HCT116 (cell line): ENCODE measurements around the gene SUN5. TPM values are rescaled to one million over a fixed set of nuclear protein-coding genes. Genes with fewer than 3 reads are reported as not detected.

Experiments
- ATAC-seq: fragments of 200-7000 bp; cut with Tn5 transposase; 2 replicates; pipeline ENCODE4 v1.9.1; 2020; ENCODE audit warnings: mild to moderate bottlenecking, moderate library complexity
- BruUV-seq: library from RNA; stranded (reverse); fragments of 400-500 nt; replicated peaks from 2 replicates; lab custom pipeline; 2021; lab: Mats Ljungman, UMichigan
- CTCF ChIA-PET: fragments of 300-600 bp; sonication (Branson Sonifier 250); formaldehyde crosslinking; loops from one replicate; lab custom pipeline; 2021; ENCODE audit warnings: antibody characterized with exemption; lab: Charles Lee
- POLR2A ChIA-PET: fragments of 300-600, 350-600 bp; sonication (Branson Sonifier 250); formaldehyde crosslinking; loops from one replicate; lab custom pipeline; 2021; ENCODE audit warnings: antibody characterized with exemption; lab: Charles Lee
- RAD21 ChIA-PET, 2 experiments: fragments of 300-600 bp; sonication (Branson Sonifier 250); formaldehyde crosslinking; loops; one replicate each; lab custom pipeline; 2023; ENCODE audit warnings: low total read pairs in 2 of 2; ENCODE audit not compliant: uncharacterized antibody in 2 of 2, unreplicated experiment in 2 of 2, low non-redundant PET in 1 of 2; lab: Charles Lee
- DNase-seq: peaks from one replicate; pipeline ENCODE4 v3.0.0-alpha.2; 2010; ENCODE audit warnings: low read depth, low spot score
- H2AFZ ChIP-seq: fragments of 200-600 bp; shearing (Covaris generic), sonication (generic); 2 replicates; pipeline ENCODE4 v1.6.1; 2017; ENCODE audit warnings: low read depth, mixed run types, mixed read lengths, antibody characterized with exemption, low read length; ENCODE audit not compliant: poor library complexity, severe bottlenecking
- H3K27ac ChIP-seq: 2 replicates; pipeline ENCODE4 v1.5.1; 2012; ENCODE audit warnings: low read depth, low read length
- H3K27me3 ChIP-seq: fragments of 200-600 bp; sonication (generic); 2 replicates; pipeline ENCODE4 v1.6.1; 2016; ENCODE audit warnings: mixed run types, low read length, mixed read lengths; ENCODE audit not compliant: insufficient read depth
- H3K36me3 ChIP-seq, 2 experiments: fragments of 200-500 bp in 1 of 2; fragments of 200-600 bp in 1 of 2; sonication (Bioruptor generic) in 1 of 2; sonication (generic) in 1 of 2; 2 replicates each; pipeline versions ENCODE4 v1.5.1 to v1.6.1; 2014 to 2016; ENCODE audit warnings: low read length in 2 of 2, inconsistent platforms in 1 of 2, mixed read lengths in 1 of 2, mixed run types in 1 of 2; ENCODE audit not compliant: insufficient read depth in 2 of 2, control insufficient read depth in 1 of 2
- H3K4me1 ChIP-seq, 2 experiments: fragments of 200-600 bp in 1 of 2; sonication (generic) in 1 of 2; 2 replicates each; pipeline versions ENCODE4 v1.5.1 to v1.6.1; 2012 to 2017; ENCODE audit warnings: low read length in 2 of 2, inconsistent platforms in 1 of 2, mild to moderate bottlenecking in 1 of 2, mixed read lengths in 1 of 2, mixed run types in 1 of 2, moderate library complexity in 1 of 2; ENCODE audit not compliant: insufficient read depth in 2 of 2, control insufficient read depth in 1 of 2
- H3K4me2 ChIP-seq: fragments of 200-600 bp; sonication (generic); 2 replicates; pipeline ENCODE4 v1.6.1; 2017; ENCODE audit warnings: mixed run types, low read length, mixed read lengths
- H3K4me3 ChIP-seq, 2 experiments: fragments of 200-600 bp in 1 of 2; sonication (generic) in 1 of 2; replicated peaks in 1 of 2; 2 replicates each; pipeline ENCODE4 v1.5.1; 2011 to 2016; ENCODE audit warnings: low read length in 2 of 2, control low read depth in 1 of 2, low read depth in 1 of 2, mild to moderate bottlenecking in 1 of 2, mixed read lengths in 1 of 2, mixed run types in 1 of 2
- H3K79me2 ChIP-seq: fragments of 200-600 bp; sonication (generic); 2 replicates; pipeline ENCODE4 v1.6.1; 2017; ENCODE audit warnings: mild to moderate bottlenecking, mixed run types, low read length, moderate library complexity, mixed read lengths; ENCODE audit not compliant: insufficient read depth
- H3K9ac ChIP-seq: fragments of 200-600 bp; sonication (generic); 2 replicates; pipeline ENCODE4 v1.6.1; 2016; ENCODE audit warnings: low read length, mixed read lengths
- H3K9me2 ChIP-seq: fragments of 200-600 bp; sonication (generic), shearing (Covaris generic); 2 replicates; pipeline ENCODE4 v1.6.1; 2017; ENCODE audit warnings: mixed run types, mild to moderate bottlenecking, moderate library complexity; ENCODE audit not compliant: insufficient read depth
- H3K9me3 ChIP-seq, 2 experiments: fragments of 200-500 bp in 1 of 2; fragments of 200-600 bp in 1 of 2; sonication (Bioruptor generic) in 1 of 2; sonication (generic) in 1 of 2; 2 replicates each; pipeline ENCODE4 v1.6.1; 2014 to 2017; ENCODE audit warnings: low read length in 2 of 2, mixed read lengths in 2 of 2, inconsistent platforms in 1 of 2, low read depth in 1 of 2, mild to moderate bottlenecking in 1 of 2, mixed run types in 1 of 2, moderate library complexity in 1 of 2; ENCODE audit not compliant: control insufficient read depth in 1 of 2, insufficient read depth in 1 of 2
- H4K20me1 ChIP-seq: fragments of 200-600 bp; sonication (generic), shearing (Covaris generic); 2 replicates; pipeline ENCODE4 v1.6.1; 2017; ENCODE audit warnings: mixed run types, mild to moderate bottlenecking, moderate library complexity; ENCODE audit not compliant: insufficient read depth
- CBX3 ChIP-seq: IDR thresholded peaks from 2 replicates; pipeline ENCODE4 v1.6.1; 2012; ENCODE audit warnings: low read depth
- CEBPB ChIP-seq: IDR thresholded peaks from 2 replicates; pipeline ENCODE4 v1.6.1; 2012; ENCODE audit warnings: low read depth
- EGR1 ChIP-seq: IDR thresholded peaks from 2 replicates; pipeline ENCODE4 v1.6.1; 2012; ENCODE audit warnings: low read depth
- ELF1 ChIP-seq: IDR thresholded peaks from 2 replicates; pipeline ENCODE4 v1.6.1; 2012; ENCODE audit warnings: low read depth, borderline replicate concordance
- EZH2 ChIP-seq: fragments of 200-600 bp; sonication (generic); IDR thresholded peaks from 2 replicates; pipeline ENCODE4 v1.6.1; 2017; ENCODE audit warnings: antibody characterized with exemption, mixed run types
- EZH2phosphoT487 ChIP-seq: fragments of 200-600 bp; IDR thresholded peaks from 2 replicates; pipeline ENCODE4 v1.6.1; 2018; ENCODE audit warnings: antibody characterized with exemption, borderline replicate concordance
- FOSL1 ChIP-seq: IDR thresholded peaks from 2 replicates; pipeline ENCODE4 v1.6.1; 2012; ENCODE audit warnings: low read depth
- POLR2A ChIP-seq: IDR thresholded peaks from 2 replicates; pipeline ENCODE4 v1.7.0; 2011; ENCODE audit warnings: borderline replicate concordance; ENCODE audit not compliant: insufficient read depth, insufficient read length; ENCODE audit errors: extremely low read depth
- POLR2AphosphoS5 ChIP-seq: IDR thresholded peaks from 2 replicates; pipeline ENCODE4 v1.6.1; 2011; ENCODE audit warnings: mild to moderate bottlenecking, low read depth, low read length, moderate library complexity
- RAD21 ChIP-seq: IDR thresholded peaks from 2 replicates; pipeline ENCODE4 v1.6.1; 2012; ENCODE audit warnings: low read depth, mild to moderate bottlenecking
- REST ChIP-seq: IDR thresholded peaks from 2 replicates; pipeline ENCODE4 v1.6.1; 2012; ENCODE audit warnings: low read depth
- SIN3A ChIP-seq: IDR thresholded peaks from 2 replicates; pipeline ENCODE4 v1.6.1; 2012; ENCODE audit warnings: low read depth
- SP1 ChIP-seq: IDR thresholded peaks from 2 replicates; pipeline ENCODE4 v1.6.1; 2012; ENCODE audit warnings: low read depth
- SRF ChIP-seq: IDR thresholded peaks from 2 replicates; pipeline ENCODE4 v1.6.1; 2012; ENCODE audit warnings: low read depth
- TCF7L2 ChIP-seq: IDR thresholded peaks from 2 replicates; pipeline ENCODE4 v1.7.0; 2011; ENCODE audit warnings: borderline replicate concordance, inconsistent platforms; ENCODE audit not compliant: insufficient read depth, insufficient read length; ENCODE audit errors: extremely low read depth
- YY1 ChIP-seq: IDR thresholded peaks from 2 replicates; pipeline ENCODE4 v1.6.1; 2011; ENCODE audit warnings: low read length, low read depth, moderate library complexity, mild to moderate bottlenecking; ENCODE audit not compliant: insufficient replicate concordance; ENCODE audit errors: extremely low read depth
- ZFX ChIP-seq: fragments of 450-650 bp; IDR thresholded peaks from 2 replicates; pipeline ENCODE4 v1.6.1; 2017
- intact Hi-C: fragments of 100-400 bp; cut with micrococcal nuclease; formaldehyde crosslinking; loops from 2 replicates; pipeline ENCODE4 v1.10.0; 2022
- total RNA-seq: library from RNA; stranded (reverse); gene quantifications from one replicate; pipeline ENCODE4 v1.2.1, GENCODE V29; 2021; ENCODE audit not compliant: unreplicated experiment
- TF ChIP-seq, protein P1 (sequence below): IDR thresholded peaks from 2 replicates; pipeline ENCODE4 v1.6.1; 2012
- TF ChIP-seq, protein P2 (sequence below): IDR thresholded peaks from 2 replicates; pipeline ENCODE4 v1.6.1; 2011; ENCODE audit warnings: mild to moderate bottlenecking, low read length, moderate library complexity; ENCODE audit not compliant: insufficient replicate concordance; ENCODE audit errors: extremely low read depth
- TF ChIP-seq, protein P3 (sequence below), 3 experiments: fragments of 200-600 bp in 1 of 3; sonication (generic) in 1 of 3; IDR thresholded peaks in 2 of 3; conservative IDR thresholded peaks in 1 of 3; 2 replicates each; pipeline ENCODE4 v1.5.1; 2012 to 2017; ENCODE audit warnings: low read depth in 2 of 3, low read length in 2 of 3, antibody characterized with exemption in 1 of 3, borderline replicate concordance in 1 of 3, control low read depth in 1 of 3, mild to moderate bottlenecking in 1 of 3, mixed read lengths in 1 of 3, mixed run types in 1 of 3, moderate library complexity in 1 of 3; ENCODE audit not compliant: insufficient read depth in 1 of 3

The SUN5 gene
- total RNA-seq, 1 experiment from 2014 or later = not detected

GRCh38 chr20:33034901-33035492 is 30.8 kb upstream of the SUN5 start:
- H3K9me2 ChIP-seq = no peaks in the 10 kb centered on the region
- H3K27ac ChIP-seq = no peak overlapping the region
- RAD21 ChIA-PET = no interaction called here
- H4K20me1 ChIP-seq = no peaks in the 10 kb centered on the region
- H3K36me3 ChIP-seq = no peaks in the 10 kb centered on the region
- H3K4me2 ChIP-seq = no peak overlapping the region
- intact Hi-C loops = no loop called here
- H3K9ac ChIP-seq = no peak overlapping the region
- no peaks in the 10 kb centered on the region for H3K79me2 ChIP-seq
- TF ChIP-seq POLR2A (no peak), SIN3A (no peak), SP1 (no peak), CEBPB (no peak), RAD21 (no peak), REST (no peak), CBX3 (no peak), EZH2 (no peak), ZFX (no peak), ELF1 (no peak), TCF7L2 (no peak), POLR2AphosphoS5 (no peak), YY1 (no peak), SRF (no peak), FOSL1 (no peak), EGR1 (no peak), EZH2phosphoT487 (no peak)
- TF ChIP-seq, protein P1, sequence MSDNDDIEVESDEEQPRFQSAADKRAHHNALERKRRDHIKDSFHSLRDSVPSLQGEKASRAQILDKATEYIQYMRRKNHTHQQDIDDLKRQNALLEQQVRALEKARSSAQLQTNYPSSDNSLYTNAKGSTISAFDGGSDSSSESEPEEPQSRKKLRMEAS = no peak
- TF ChIP-seq, protein P2, sequence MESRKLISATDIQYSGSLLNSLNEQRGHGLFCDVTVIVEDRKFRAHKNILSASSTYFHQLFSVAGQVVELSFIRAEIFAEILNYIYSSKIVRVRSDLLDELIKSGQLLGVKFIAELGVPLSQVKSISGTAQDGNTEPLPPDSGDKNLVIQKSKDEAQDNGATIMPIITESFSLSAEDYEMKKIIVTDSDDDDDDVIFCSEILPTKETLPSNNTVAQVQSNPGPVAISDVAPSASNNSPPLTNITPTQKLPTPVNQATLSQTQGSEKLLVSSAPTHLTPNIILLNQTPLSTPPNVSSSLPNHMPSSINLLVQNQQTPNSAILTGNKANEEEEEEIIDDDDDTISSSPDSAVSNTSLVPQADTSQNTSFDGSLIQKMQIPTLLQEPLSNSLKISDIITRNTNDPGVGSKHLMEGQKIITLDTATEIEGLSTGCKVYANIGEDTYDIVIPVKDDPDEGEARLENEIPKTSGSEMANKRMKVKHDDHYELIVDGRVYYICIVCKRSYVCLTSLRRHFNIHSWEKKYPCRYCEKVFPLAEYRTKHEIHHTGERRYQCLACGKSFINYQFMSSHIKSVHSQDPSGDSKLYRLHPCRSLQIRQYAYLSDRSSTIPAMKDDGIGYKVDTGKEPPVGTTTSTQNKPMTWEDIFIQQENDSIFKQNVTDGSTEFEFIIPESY = no peak
- TF ChIP-seq, protein P3, sequence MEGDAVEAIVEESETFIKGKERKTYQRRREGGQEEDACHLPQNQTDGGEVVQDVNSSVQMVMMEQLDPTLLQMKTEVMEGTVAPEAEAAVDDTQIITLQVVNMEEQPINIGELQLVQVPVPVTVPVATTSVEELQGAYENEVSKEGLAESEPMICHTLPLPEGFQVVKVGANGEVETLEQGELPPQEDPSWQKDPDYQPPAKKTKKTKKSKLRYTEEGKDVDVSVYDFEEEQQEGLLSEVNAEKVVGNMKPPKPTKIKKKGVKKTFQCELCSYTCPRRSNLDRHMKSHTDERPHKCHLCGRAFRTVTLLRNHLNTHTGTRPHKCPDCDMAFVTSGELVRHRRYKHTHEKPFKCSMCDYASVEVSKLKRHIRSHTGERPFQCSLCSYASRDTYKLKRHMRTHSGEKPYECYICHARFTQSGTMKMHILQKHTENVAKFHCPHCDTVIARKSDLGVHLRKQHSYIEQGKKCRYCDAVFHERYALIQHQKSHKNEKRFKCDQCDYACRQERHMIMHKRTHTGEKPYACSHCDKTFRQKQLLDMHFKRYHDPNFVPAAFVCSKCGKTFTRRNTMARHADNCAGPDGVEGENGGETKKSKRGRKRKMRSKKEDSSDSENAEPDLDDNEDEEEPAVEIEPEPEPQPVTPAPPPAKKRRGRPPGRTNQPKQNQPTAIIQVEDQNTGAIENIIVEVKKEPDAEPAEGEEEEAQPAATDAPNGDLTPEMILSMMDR (IDR thresholded peaks at IDR 0.05 in 2 of 3, conservative IDR thresholded peaks at IDR 0.05 in 1 of 3; ENCODE audit: borderline replicate concordance in 1 of 3, insufficient read depth in 1 of 3, low read depth in 2 of 3, low read length in 2 of 3) = no peak
- no peaks in the 10 kb centered on the region for H3K9me3 ChIP-seq
- no TSS peak for BruUV-seq
- H3K27me3 ChIP-seq = peaks cover 31% of the 10 kb centered on the region; the same call in 1 of the 2 replicates
- no peaks in the 10 kb centered on the region for H3K4me1 ChIP-seq
- no peak overlapping the region for H3K4me3 ChIP-seq
- DNase-seq = no peak
- POLR2A ChIA-PET = no interaction called here
- no peak for ATAC-seq
- no peak overlapping the region for H2AFZ ChIP-seq
- CTCF ChIA-PET = no interaction called here
